Measurements from ENCODE around the gene RNF31.

GRCh38 chr14:24186831-24187538 lies 39.7 kb downstream of the RNF31 start:
- TF ChIP-seq CTCF (IDR thresholded peaks at IDR 0.05; ENCODE audit: low read depth, low read length, poor library complexity, severe bottlenecking) (no peak), EZH2phosphoT487 (IDR thresholded peaks at IDR 0.05; ENCODE audit: borderline replicate concordance, low read length) (no peak)
